PC-3 (cell line): ENCODE results near the gene TMEM169. TPM values are rescaled to one million over a fixed set of nuclear protein-coding genes. Genes with fewer than 3 reads are reported as not detected.

ENCODE experiments used
- ATAC-seq: fragments of 200-7000 bp; cut with Tn5 transposase; 2 replicates; pipeline ENCODE4 v1.9.1; 2020; ENCODE audit warnings: mild to moderate bottlenecking, moderate library complexity
- BruUV-seq: library from RNA; stranded (reverse); fragments of 400-500 nt; replicated peaks from 2 replicates; lab custom pipeline; 2021; lab: Mats Ljungman, UMichigan
- CTCF ChIA-PET: fragments of 300-600 bp; sonication (Branson Sonifier 250); formaldehyde crosslinking; loops from one replicate; lab custom pipeline; 2022; ENCODE audit warnings: antibody characterized with exemption; lab: Charles Lee
- POLR2A ChIA-PET: fragments of 300-600 bp; sonication (Branson Sonifier 250); formaldehyde crosslinking; loops from one replicate; lab custom pipeline; 2022; ENCODE audit warnings: antibody characterized with exemption; ENCODE audit not compliant: unreplicated experiment; lab: Charles Lee
- DNase-seq: peaks from one replicate; pipeline ENCODE4 v3.0.0-alpha.2; 2015
- H2AFZ ChIP-seq: fragments of 300-600 bp; sonication (generic); 2 replicates; pipeline ENCODE4 v1.6.0; 2016; ENCODE audit warnings: antibody characterized with exemption, low read length
- H3F3A ChIP-seq: fragments of 300-600 bp; sonication (generic); one replicate; pipeline ENCODE4 v1.6.0; 2017; ENCODE audit warnings: antibody characterized with exemption, low read length, control low read depth, mild to moderate bottlenecking; ENCODE audit not compliant: unreplicated experiment
- H3K27ac ChIP-seq: fragments of 300-600 bp; sonication (generic); 2 replicates; pipeline ENCODE4 v1.5.1; 2016; ENCODE audit warnings: mild to moderate bottlenecking, low read length
- H3K27me3 ChIP-seq: fragments of 300-600 bp; sonication (generic); 2 replicates; pipeline ENCODE4 v1.6.1; 2016; ENCODE audit warnings: low read length, mixed read lengths
- H3K36me3 ChIP-seq: fragments of 300-600 bp; sonication (generic); 2 replicates; pipeline ENCODE4 v1.6.1; 2016; ENCODE audit warnings: low read depth, mixed run types, low read length, mixed read lengths
- H3K4me1 ChIP-seq: fragments of 300-600 bp; sonication (generic); 2 replicates; pipeline ENCODE4 v1.5.1; 2016; ENCODE audit warnings: low read length; ENCODE audit not compliant: insufficient read depth
- H3K4me2 ChIP-seq: fragments of 300-600 bp; sonication (generic); 2 replicates; pipeline ENCODE4 v1.6.0; 2016; ENCODE audit warnings: low read length
- H3K4me3 ChIP-seq: fragments of 300-600 bp; sonication (generic); 2 replicates; pipeline ENCODE4 v1.5.1; 2016; ENCODE audit warnings: mild to moderate bottlenecking, low read length, mixed read lengths
- H3K79me2 ChIP-seq: fragments of 300-600 bp; sonication (generic); 2 replicates; pipeline ENCODE4 v1.6.1; 2017; ENCODE audit warnings: low read length, mixed read lengths
- H3K9ac ChIP-seq: fragments of 300-600 bp; sonication (generic); 2 replicates; pipeline ENCODE4 v1.6.0; 2016; ENCODE audit warnings: mild to moderate bottlenecking, low read length
- H3K9me2 ChIP-seq: fragments of 300-600 bp; sonication (generic); replicated peaks from 2 replicates; pipeline ENCODE4 v1.6.1; 2016; ENCODE audit warnings: mixed run types, low read length, mixed read lengths
- H3K9me3 ChIP-seq: fragments of 300-600 bp; sonication (generic); 2 replicates; pipeline ENCODE4 v1.6.1; 2016; ENCODE audit warnings: low read length, mixed read lengths
- H4K20me1 ChIP-seq: fragments of 300-600 bp; sonication (generic); 2 replicates; pipeline ENCODE4 v1.6.1; 2016; ENCODE audit warnings: low read length, mixed read lengths
- EZH2 ChIP-seq: fragments of 300-600 bp; sonication (generic); IDR thresholded peaks from one replicate; pipeline ENCODE4 v1.6.1; 2017; ENCODE audit warnings: antibody characterized with exemption, mild to moderate bottlenecking, low read length; ENCODE audit not compliant: unreplicated experiment
- EZH2phosphoT487 ChIP-seq: fragments of 300-600 bp; sonication (generic); IDR thresholded peaks from 2 replicates; pipeline ENCODE4 v1.6.1; 2018; ENCODE audit warnings: mild to moderate bottlenecking, antibody characterized with exemption, low read length, borderline replicate concordance
- intact Hi-C: fragments of 100-400 bp; cut with micrococcal nuclease; formaldehyde crosslinking; loops from 2 replicates; pipeline ENCODE4 v1.9.0; 2023
- total RNA-seq: library from RNA; depleted of rRNA; stranded (reverse); fragments of >200 nt; gene quantifications from 2 replicates; pipeline ENCODE4 v1.2.3, GENCODE V29; 2014
- TF ChIP-seq, protein P1 (sequence below): fragments of 300-600 bp; sonication (generic); conservative IDR thresholded peaks from 2 replicates; pipeline ENCODE4 v1.5.1; 2017; ENCODE audit warnings: antibody characterized with exemption, low read depth, mild to moderate bottlenecking, low read length

TMEM169 gene
- total RNA-seq, 1 experiment from 2014 or later: not detected

DNA sequence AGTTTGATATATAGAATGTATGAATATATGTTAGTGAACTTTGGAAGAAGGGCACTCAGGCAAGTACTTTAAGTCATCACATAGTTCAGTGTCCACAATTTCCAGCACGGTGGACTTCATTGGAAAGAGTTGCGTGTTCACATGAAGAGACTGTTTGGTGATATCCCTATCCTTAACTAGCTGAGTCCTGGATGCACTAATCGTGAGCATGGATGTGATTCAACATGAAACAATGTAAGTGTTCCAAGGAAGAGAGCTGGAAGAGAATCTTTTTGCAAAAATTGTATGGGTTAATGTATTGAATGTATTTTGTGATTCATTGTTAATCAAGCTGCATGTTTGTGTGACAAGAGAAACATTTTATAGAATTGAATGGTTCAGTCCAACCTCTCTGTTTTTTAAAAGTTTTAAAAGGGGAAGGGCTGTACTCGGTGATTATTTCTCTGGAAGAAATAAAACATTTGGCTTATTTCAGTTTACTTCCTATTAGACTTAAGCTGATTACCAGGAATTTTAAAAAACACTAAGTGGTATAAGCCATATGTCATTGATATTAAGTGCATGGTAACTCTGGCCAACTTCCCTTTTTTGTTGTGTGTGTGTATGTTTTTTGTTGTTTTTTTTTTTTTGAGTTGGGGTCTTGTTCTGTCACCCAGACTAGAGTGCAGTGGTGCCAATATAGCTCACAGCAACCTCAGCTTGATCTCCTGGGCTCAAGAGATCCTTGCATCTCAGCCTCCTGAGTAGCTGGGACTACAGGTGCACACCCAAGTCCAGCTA lies 36.0 kb downstream of the TMEM169 start:
- Histone ChIP-seq H3K27ac (no peak overlapping the region), H3K9ac (no peak overlapping the region), H3K27me3 (no peaks in the 10 kb centered on the region), H3K9me3 (no peaks in the 10 kb centered on the region), H3K4me2 (no peak overlapping the region), H3K4me1 (peaks cover 15% of the 10 kb centered on the region), H3K36me3 (peaks cover 89% of the 10 kb centered on the region), H3K9me2 (no peaks in the 10 kb centered on the region), H4K20me1 (no peaks in the 10 kb centered on the region), H3F3A (peaks cover 6% of the 10 kb centered on the region), H3K79me2 (peaks cover 63% of the 10 kb centered on the region), H3K4me3 (no peak overlapping the region), H2AFZ (no peak overlapping the region)
- ChIA-PET CTCF (no interaction called here), POLR2A (no interaction called here)
- BruUV-seq: no TSS peak
- intact Hi-C loops: loop anchor here (10.0 kb wide), 1 partner anchor 377 kb away; the partner anchor contains the start of gene RPL37A
- TF ChIP-seq, protein P1, sequence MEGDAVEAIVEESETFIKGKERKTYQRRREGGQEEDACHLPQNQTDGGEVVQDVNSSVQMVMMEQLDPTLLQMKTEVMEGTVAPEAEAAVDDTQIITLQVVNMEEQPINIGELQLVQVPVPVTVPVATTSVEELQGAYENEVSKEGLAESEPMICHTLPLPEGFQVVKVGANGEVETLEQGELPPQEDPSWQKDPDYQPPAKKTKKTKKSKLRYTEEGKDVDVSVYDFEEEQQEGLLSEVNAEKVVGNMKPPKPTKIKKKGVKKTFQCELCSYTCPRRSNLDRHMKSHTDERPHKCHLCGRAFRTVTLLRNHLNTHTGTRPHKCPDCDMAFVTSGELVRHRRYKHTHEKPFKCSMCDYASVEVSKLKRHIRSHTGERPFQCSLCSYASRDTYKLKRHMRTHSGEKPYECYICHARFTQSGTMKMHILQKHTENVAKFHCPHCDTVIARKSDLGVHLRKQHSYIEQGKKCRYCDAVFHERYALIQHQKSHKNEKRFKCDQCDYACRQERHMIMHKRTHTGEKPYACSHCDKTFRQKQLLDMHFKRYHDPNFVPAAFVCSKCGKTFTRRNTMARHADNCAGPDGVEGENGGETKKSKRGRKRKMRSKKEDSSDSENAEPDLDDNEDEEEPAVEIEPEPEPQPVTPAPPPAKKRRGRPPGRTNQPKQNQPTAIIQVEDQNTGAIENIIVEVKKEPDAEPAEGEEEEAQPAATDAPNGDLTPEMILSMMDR: no peak
- TF ChIP-seq EZH2: no peak
- no peak for TF ChIP-seq EZH2phosphoT487
- ATAC-seq: no peak
- DNase-seq: peak; percentile 18

DNA sequence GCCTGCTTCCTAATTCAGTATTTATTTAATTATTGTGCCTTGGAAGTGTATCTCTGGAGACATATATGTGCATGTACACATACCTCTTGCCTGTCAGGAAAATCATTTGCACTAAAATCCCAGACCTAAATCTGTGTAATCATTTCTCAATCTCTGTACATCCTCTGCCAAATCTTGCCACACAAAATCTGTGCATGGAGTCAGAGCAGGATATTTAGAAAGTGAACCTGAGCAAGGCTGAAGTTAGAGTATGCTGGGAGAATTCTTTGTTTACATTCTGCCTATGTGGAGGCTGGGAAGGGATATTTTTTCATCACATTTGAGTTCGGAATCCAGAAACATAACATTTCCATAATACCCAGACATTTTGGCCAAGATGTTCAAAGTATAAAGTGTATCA lies 36.8 kb downstream of the TMEM169 start:
- H3K36me3 ChIP-seq: peaks cover 88% of the 10 kb centered on the region
- CTCF ChIA-PET: no interaction called here

More for the DNA sequence above, 36.8 kb downstream of the TMEM169 start:
- intact Hi-C loops: loop anchor here (10.0 kb wide), 1 partner anchor 376 kb away; the partner anchor contains the start of gene RPL37A
- no peak overlapping the region for H3K4me2 ChIP-seq
- TF ChIP-seq EZH2 (no peak), EZH2phosphoT487 (no peak)
- TF ChIP-seq, protein P1: no peak
- ATAC-seq (no peak), DNase-seq (no peak)
- no peaks in the 10 kb centered on the region for H3K9me3 ChIP-seq
- peaks cover 15% of the 10 kb centered on the region for H3K4me1 ChIP-seq
- H4K20me1 ChIP-seq: no peaks in the 10 kb centered on the region
- no peaks in the 10 kb centered on the region for H3K27me3 ChIP-seq
- no peak overlapping the region for H3K4me3 ChIP-seq
- peaks cover 57% of the 10 kb centered on the region for H3K79me2 ChIP-seq
- no peak overlapping the region for H3K9ac ChIP-seq
- no TSS peak for BruUV-seq
- no peaks in the 10 kb centered on the region for H3K9me2 ChIP-seq
- H3K27ac ChIP-seq: no peak overlapping the region
- POLR2A ChIA-PET: no interaction called here
- peaks cover 6% of the 10 kb centered on the region for H3F3A ChIP-seq
- no peak overlapping the region for H2AFZ ChIP-seq
